Activated CD4-positive, alpha-beta T cell treated with anti-CD3 and anti-CD28 coated beads, Interleukin-2, amount 50 U/mL, for 24 hours (primary cell): ENCODE results near the gene G3BP2.
"Not testable (repeated sequence)": the region's sequence is repeated elsewhere in the genome, so short reads cannot be mapped to it uniquely, and the experiment has no call there.

ENCODE experiments used
- DNase-seq, 2 donors: peaks; one replicate each; pipeline ENCODE4 v3.0.0-alpha.2; 2020; ENCODE audit warnings: low read depth in 1 of 2, low spot score in 1 of 2

G3BP2 gene

GRCh38 chr4:75685546-75686189, 12.5 kb upstream of the G3BP2 start:
- no peak for DNase-seq

GRCh38 chr4:75683482-75684155, 10.4 kb upstream of the G3BP2 start:
- no peak for DNase-seq

GRCh38 chr4:75679876-75680575, 6.8 kb upstream of the G3BP2 start:
- no peak for DNase-seq

GRCh38 chr4:75678965-75679364, 5.8 kb upstream of the G3BP2 start:
- no peak for DNase-seq

GRCh38 chr4:75678473-75678872, 5.3 kb upstream of the G3BP2 start:
- DNase-seq: no peak

GRCh38 chr4:75675004-75675531, 1.9 kb upstream of the G3BP2 start:
- DNase-seq: no peak

- no peak for DNase-seq
Observed at GRCh38 chr4:75673959-75674328, 733 bp upstream of the G3BP2 start.

- peak; percentile 67 to 70 for DNase-seq
Observed at GRCh38 chr4:75672461-75673026, 667 bp downstream of the G3BP2 start.

GRCh38 chr4:75671802-75672421, 1.3 kb downstream of the G3BP2 start:
- DNase-seq: no peak

- no peak for DNase-seq
Observed at GRCh38 chr4:75668596-75668995, 4.6 kb downstream of the G3BP2 start.

- not testable (repeated sequence) for DNase-seq
Observed at GRCh38 chr4:75667636-75668035, 5.6 kb downstream of the G3BP2 start.

GRCh38 chr4:75666299-75666698, 6.9 kb downstream of the G3BP2 start:
- DNase-seq: no peak

- DNase-seq: not testable (repeated sequence)
Observed at GRCh38 chr4:75664604-75665003, 8.6 kb downstream of the G3BP2 start.

- no peak for DNase-seq
Observed at GRCh38 chr4:75662626-75663025, 10.6 kb downstream of the G3BP2 start.

- no peak for DNase-seq
Observed at GRCh38 chr4:75660491-75660890, 12.7 kb downstream of the G3BP2 start.

GRCh38 chr4:75659512-75660031, 13.6 kb downstream of the G3BP2 start:
- no peak for DNase-seq

- DNase-seq: no peak
Observed at GRCh38 chr4:75658876-75659275, 14.3 kb downstream of the G3BP2 start.

- DNase-seq: no peak
Observed at GRCh38 chr4:75655562-75655961, 17.6 kb downstream of the G3BP2 start.

GRCh38 chr4:75654905-75655304, 18.3 kb downstream of the G3BP2 start:
- no peak for DNase-seq

GRCh38 chr4:75653845-75654503, 19.2 kb downstream of the G3BP2 start:
- no peak for DNase-seq

- no peak for DNase-seq
Observed at GRCh38 chr4:75644095-75644494, 29.1 kb downstream of the G3BP2 start.
